Osteocyte (in vitro differentiated cells): ENCODE results near the gene GARNL3. TPM values are rescaled to one million over a fixed set of nuclear protein-coding genes. Genes with fewer than 3 reads are reported as not detected.

Source experiments
- DNase-seq: peaks from one replicate; pipeline ENCODE4 v3.0.0; 2021; ENCODE audit warnings: mixed read lengths; ENCODE audit not compliant: unreplicated experiment; ENCODE audit errors: extremely low spot score
- H3K27ac Mint-ChIP-seq: one replicate; pipeline ENCODE4 v1.8.0; 2021; ENCODE audit warnings: mild to moderate bottlenecking, mixed read lengths; ENCODE audit not compliant: unreplicated experiment
- H3K27me3 Mint-ChIP-seq: one replicate; pipeline ENCODE4 v1.8.0; 2021; ENCODE audit warnings: mixed read lengths; ENCODE audit not compliant: unreplicated experiment
- H3K36me3 Mint-ChIP-seq: one replicate; pipeline ENCODE4 v1.8.0; 2021; ENCODE audit warnings: mixed read lengths; ENCODE audit not compliant: unreplicated experiment
- H3K4me1 Mint-ChIP-seq: one replicate; pipeline ENCODE4 v1.8.0; 2021; ENCODE audit warnings: mixed read lengths; ENCODE audit not compliant: unreplicated experiment
- H3K4me3 Mint-ChIP-seq: one replicate; pipeline ENCODE4 v1.8.0; 2021; ENCODE audit warnings: mild to moderate bottlenecking, moderate library complexity, mixed read lengths; ENCODE audit not compliant: unreplicated experiment
- H3K9me3 Mint-ChIP-seq: one replicate; pipeline ENCODE4 v1.8.0; 2021; ENCODE audit warnings: mixed read lengths; ENCODE audit not compliant: unreplicated experiment
- long read RNA-seq: library from polyadenylated mRNA; unstranded; transcript quantifications from one replicate; pipeline ENCODE4 v2.0.0, GENCODE V29; 2021
- total RNA-seq: library from RNA; stranded (reverse); gene quantifications from 2 replicates; pipeline ENCODE4 v1.2.1, GENCODE V29; 2021
- TF ChIP-seq, protein P1 (sequence below): fragments of 200-600 bp; sonication (generic); IDR thresholded peaks from 2 replicates; pipeline ENCODE4 v1.5.0; 2021; ENCODE audit warnings: antibody characterized with exemption, mild to moderate bottlenecking, moderate library complexity

GARNL3 gene, protein sequence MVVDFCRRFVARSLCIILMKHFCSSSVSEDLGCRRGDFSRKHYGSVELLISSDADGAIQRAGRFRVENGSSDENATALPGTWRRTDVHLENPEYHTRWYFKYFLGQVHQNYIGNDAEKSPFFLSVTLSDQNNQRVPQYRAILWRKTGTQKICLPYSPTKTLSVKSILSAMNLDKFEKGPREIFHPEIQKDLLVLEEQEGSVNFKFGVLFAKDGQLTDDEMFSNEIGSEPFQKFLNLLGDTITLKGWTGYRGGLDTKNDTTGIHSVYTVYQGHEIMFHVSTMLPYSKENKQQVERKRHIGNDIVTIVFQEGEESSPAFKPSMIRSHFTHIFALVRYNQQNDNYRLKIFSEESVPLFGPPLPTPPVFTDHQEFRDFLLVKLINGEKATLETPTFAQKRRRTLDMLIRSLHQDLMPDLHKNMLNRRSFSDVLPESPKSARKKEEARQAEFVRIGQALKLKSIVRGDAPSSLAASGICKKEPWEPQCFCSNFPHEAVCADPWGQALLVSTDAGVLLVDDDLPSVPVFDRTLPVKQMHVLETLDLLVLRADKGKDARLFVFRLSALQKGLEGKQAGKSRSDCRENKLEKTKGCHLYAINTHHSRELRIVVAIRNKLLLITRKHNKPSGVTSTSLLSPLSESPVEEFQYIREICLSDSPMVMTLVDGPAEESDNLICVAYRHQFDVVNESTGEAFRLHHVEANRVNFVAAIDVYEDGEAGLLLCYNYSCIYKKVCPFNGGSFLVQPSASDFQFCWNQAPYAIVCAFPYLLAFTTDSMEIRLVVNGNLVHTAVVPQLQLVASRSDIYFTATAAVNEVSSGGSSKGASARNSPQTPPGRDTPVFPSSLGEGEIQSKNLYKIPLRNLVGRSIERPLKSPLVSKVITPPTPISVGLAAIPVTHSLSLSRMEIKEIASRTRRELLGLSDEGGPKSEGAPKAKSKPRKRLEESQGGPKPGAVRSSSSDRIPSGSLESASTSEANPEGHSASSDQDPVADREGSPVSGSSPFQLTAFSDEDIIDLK
- 5.3 and 6.0 TPM in 2 replicates for total RNA-seq
- long read RNA-seq, partial matches to known transcripts: 4 of 20 reads
- long read RNA-seq, other reads (novel, unspliced or antisense): 16 of 20 reads

DNA sequence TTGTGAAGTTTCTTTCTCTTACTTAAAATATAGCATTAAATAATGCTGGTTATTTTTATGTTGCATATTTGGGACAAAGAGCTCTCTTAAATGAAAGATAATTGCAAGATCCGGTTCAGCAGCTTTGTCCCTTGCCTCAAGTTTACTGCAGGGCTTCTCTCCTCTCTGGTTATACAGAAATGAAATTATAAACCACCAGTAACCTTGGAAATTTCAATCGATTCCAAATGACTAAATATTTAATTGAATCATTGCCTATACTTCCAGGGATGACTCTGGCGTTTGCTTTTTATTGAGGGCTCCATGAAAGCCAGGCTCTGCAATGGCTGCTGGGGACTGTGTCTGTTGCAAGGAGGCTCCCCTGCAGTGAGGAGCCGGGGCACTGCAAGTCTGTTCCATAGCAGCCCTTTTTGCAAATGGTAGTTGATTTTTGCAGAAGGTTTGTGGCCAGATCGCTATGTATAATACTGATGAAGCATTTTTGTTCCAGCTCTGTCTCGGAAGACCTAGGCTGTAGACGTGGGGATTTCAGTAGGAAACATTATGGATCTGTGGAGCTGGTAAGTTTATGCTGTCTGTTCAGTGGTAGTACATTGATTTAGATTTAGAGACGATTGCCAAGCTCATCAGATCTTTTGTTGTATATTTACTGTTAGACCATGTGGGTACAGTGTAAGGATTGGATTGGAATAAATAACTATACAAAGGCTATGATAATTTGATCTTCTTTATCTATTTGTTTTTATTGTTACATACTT is at the start of gene GARNL3:
TSS of gene GARNL3 (plus strand) at position 313 of the 758 bp plus-strand sequence. CDS start at position 417, 104 bp downstream.
- no peaks in the 10 kb centered on the region for H3K36me3 Mint-ChIP-seq
- H3K27me3 Mint-ChIP-seq: no peaks in the 10 kb centered on the region
- TF ChIP-seq, protein P1, sequence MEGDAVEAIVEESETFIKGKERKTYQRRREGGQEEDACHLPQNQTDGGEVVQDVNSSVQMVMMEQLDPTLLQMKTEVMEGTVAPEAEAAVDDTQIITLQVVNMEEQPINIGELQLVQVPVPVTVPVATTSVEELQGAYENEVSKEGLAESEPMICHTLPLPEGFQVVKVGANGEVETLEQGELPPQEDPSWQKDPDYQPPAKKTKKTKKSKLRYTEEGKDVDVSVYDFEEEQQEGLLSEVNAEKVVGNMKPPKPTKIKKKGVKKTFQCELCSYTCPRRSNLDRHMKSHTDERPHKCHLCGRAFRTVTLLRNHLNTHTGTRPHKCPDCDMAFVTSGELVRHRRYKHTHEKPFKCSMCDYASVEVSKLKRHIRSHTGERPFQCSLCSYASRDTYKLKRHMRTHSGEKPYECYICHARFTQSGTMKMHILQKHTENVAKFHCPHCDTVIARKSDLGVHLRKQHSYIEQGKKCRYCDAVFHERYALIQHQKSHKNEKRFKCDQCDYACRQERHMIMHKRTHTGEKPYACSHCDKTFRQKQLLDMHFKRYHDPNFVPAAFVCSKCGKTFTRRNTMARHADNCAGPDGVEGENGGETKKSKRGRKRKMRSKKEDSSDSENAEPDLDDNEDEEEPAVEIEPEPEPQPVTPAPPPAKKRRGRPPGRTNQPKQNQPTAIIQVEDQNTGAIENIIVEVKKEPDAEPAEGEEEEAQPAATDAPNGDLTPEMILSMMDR: no peak
- H3K27ac Mint-ChIP-seq: no peak within 1 kb of the TSS
- no peak for DNase-seq
- H3K9me3 Mint-ChIP-seq: no peaks in the 10 kb centered on the region
- peaks cover 5% of the 10 kb centered on the region for H3K4me1 Mint-ChIP-seq
- H3K4me3 Mint-ChIP-seq: no peak within 1 kb of the TSS

DNA sequence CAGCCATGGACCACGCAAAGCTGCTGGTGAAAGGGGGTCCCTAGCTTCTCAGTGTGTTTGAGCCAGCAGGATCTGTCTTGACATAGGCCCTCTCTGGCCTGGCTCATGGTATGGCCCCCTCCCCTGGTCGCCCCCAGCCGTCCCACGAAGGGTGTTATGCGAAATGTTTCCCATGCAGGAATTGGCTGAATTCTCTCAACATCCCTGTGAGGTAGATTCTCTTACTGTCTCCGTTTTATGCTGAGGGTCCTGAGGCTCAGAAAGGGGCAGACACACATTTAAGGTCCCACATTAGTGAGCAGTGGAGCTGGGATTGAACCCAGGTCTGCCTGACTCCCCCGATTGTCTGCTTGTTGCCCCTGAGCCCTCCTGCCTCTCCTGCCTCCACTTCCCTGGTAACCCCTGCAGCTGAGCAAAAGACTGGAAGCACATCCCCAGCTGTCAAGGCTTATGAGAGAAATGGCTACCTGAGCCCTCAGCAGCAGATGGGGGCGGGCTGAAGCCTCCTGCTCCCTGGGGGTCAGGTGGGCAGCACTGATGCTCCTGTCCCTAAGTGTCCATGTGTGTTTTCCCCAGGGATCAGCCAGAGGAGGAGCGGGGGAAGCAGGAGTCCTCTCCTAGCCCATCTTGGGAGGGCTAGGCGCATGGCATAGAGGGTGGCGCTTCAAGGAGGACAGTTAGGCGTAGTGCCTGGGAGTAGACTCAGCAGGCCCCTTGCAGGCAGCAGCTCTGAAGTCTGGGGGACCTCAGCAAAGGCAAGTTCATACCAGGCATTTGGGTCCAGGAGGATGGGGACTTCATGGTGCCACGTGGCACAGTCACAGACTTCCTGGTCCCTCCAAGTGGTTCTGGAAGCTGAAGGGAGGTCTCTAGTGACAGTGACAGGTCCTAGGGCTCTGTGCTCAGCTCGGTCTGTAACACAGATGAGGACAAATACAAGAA is 49.0 kb upstream of the GARNL3 start:
- no peak for DNase-seq
- Mint-ChIP-seq H3K27ac (no peak overlapping the region), H3K4me3 (no peak overlapping the region), H3K27me3 (peaks cover 4% of the 10 kb centered on the region), H3K9me3 (no peaks in the 10 kb centered on the region), H3K36me3 (no peaks in the 10 kb centered on the region), H3K4me1 (peaks cover 5% of the 10 kb centered on the region)
- TF ChIP-seq, protein P1: no peak

DNA sequence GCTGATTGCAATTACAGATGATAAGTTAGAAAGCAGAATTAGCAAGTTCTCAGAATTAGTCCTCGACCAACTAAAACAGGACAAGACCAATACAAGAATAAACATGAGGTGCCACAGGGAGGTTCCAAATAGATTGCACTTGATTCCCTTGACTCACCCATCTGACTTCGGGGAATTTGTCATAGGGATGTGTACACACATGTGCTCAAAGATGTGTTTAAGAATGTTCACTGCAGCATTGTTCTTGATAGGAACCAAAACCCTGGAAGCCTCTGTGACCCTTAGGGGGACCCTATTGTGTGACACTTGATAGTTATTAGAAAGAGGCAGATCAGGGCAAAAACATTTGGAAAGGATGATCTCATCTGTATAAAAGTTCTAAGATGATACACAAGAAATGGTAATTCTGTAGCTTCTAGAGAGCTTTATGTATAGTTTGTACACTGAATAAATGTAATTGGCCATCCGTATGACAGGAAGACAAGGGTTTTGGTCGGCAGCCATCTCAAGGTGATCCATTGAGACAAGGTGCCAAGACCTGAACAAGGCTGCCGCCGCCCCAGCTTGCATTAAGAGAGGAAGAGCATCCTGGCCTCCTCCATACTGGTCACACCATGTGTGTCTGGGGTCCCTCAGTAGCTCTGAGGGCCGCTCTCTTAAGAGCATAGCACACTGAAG is 48.2 kb upstream of the GARNL3 start:
- DNase-seq: no peak
- Mint-ChIP-seq H3K27ac (no peak overlapping the region), H3K9me3 (no peaks in the 10 kb centered on the region), H3K4me1 (peaks cover 5% of the 10 kb centered on the region), H3K4me3 (no peak overlapping the region), H3K36me3 (no peaks in the 10 kb centered on the region), H3K27me3 (peaks cover 8% of the 10 kb centered on the region)
- TF ChIP-seq, protein P1: no peak

DNA sequence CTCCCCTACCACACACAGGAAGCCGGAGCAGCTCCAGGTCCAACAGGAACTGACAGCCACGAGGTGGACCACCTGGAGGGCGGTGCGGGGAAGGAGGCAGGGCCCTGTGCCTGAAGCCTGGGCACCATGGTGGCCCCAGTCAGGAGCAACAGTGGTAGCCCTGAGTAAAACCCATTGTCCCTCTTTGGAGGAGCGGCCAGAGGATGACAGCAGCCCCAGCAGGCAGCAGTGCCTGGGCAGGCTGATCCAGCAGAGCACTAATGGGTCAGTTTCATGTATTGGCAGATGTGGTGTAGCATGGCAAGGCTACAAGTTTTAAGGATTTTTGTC is 47.7 kb upstream of the GARNL3 start:
- no peak overlapping the region for H3K27ac Mint-ChIP-seq
- H3K4me1 Mint-ChIP-seq: peaks cover 5% of the 10 kb centered on the region

More for the DNA sequence above, 47.7 kb upstream of the GARNL3 start:
- no peak for DNase-seq
- H3K36me3 Mint-ChIP-seq: no peaks in the 10 kb centered on the region
- TF ChIP-seq, protein P1: no peak
- H3K4me3 Mint-ChIP-seq: no peak overlapping the region
- peaks cover 8% of the 10 kb centered on the region for H3K27me3 Mint-ChIP-seq
- no peaks in the 10 kb centered on the region for H3K9me3 Mint-ChIP-seq
